H1 (cell line): ENCODE measurements around the gene KCP. TPM values are rescaled to one million over a fixed set of nuclear protein-coding genes. Genes with fewer than 3 reads are reported as not detected.

Experiments used
- CTCF ChIA-PET: fragments of 300-600 bp; sonication (Branson Sonifier 250); formaldehyde crosslinking; loops from one replicate; lab custom pipeline; 2021; ENCODE audit not compliant: partially characterized antibody; lab: Charles Lee
- POLR2A ChIA-PET: fragments of 300-600 bp; sonication (Branson Sonifier 250); formaldehyde crosslinking; loops from one replicate; lab custom pipeline; 2021; ENCODE audit warnings: inconsistent platforms; ENCODE audit not compliant: partially characterized antibody; lab: Charles Lee
- DNase-seq, 2 experiments: peaks; one replicate each; pipeline versions ENCODE4 v3.0.0 to v3.0.0-alpha.2; 2010 to 2022; ENCODE audit warnings: low spot score in 2 of 2, low read depth in 1 of 2, mixed read lengths in 1 of 2
- FAIRE-seq: peaks from 2 replicates; lab custom pipeline; 2011; peaks lifted over from hg19 to GRCh38; lab: Jason Lieb, UNC
- H2AFZ ChIP-seq: 2 replicates; pipeline ENCODE4 v1.8.1; 2012; ENCODE audit warnings: low read length, inconsistent platforms
- H2AK5ac ChIP-seq: 2 replicates; pipeline ENCODE4 v1.6.1; 2013; ENCODE audit warnings: low read depth, low read length
- H2BK120ac ChIP-seq: replicated peaks from 2 replicates; pipeline ENCODE3; 2013; ENCODE audit warnings: low read depth, low read length, inconsistent platforms
- H2BK12ac ChIP-seq: 2 replicates; pipeline ENCODE4 v1.6.1; 2013; ENCODE audit warnings: low read depth, low read length
- H2BK15ac ChIP-seq: 2 replicates; pipeline ENCODE4 v1.6.1; 2013; ENCODE audit warnings: low read length
- H2BK20ac ChIP-seq: 2 replicates; pipeline ENCODE4 v1.6.1; 2013; ENCODE audit warnings: low read length
- H2BK5ac ChIP-seq: 2 replicates; pipeline ENCODE4 v1.6.1; 2013; ENCODE audit warnings: low read depth, low read length
- H3K14ac ChIP-seq: 2 replicates; pipeline ENCODE4 v1.6.1; 2013; ENCODE audit warnings: inconsistent platforms; ENCODE audit not compliant: insufficient read length
- H3K18ac ChIP-seq: 2 replicates; pipeline ENCODE4 v1.6.1; 2013; ENCODE audit warnings: low read length; ENCODE audit errors: extremely low read depth
- H3K23ac ChIP-seq: 2 replicates; pipeline ENCODE4 v1.6.1; 2013; ENCODE audit warnings: inconsistent platforms; ENCODE audit not compliant: insufficient read length
- H3K23me2 ChIP-seq: 2 replicates; pipeline ENCODE4 v1.6.1; 2013; ENCODE audit warnings: low read depth, low read length
- H3K27ac ChIP-seq: 2 replicates; pipeline ENCODE4 v1.6.1; 2011; ENCODE audit warnings: low read depth, low read length, inconsistent platforms
- H3K27me3 ChIP-seq, 4 experiments: replicated peaks in 1 of 4; 1 replicate in 1 of 4; 2 replicates in 3 of 4; pipeline versions ENCODE4 v1.6.1 to v1.8.1; 2011 to 2013; ENCODE audit warnings: low read length in 3 of 4, mild to moderate bottlenecking in 3 of 4, inconsistent platforms in 2 of 4, mixed read lengths in 2 of 4, moderate library complexity in 1 of 4; ENCODE audit not compliant: control insufficient read depth in 3 of 4, insufficient read depth in 3 of 4; ENCODE audit errors: extremely low read depth in 1 of 4
- H3K36me3 ChIP-seq, 4 experiments: 2 replicates each; pipeline versions ENCODE4 v1.6.1 to v1.8.1; 2011 to 2013; ENCODE audit warnings: mild to moderate bottlenecking in 4 of 4, low read length in 3 of 4, moderate library complexity in 2 of 4, control low read depth in 1 of 4, inconsistent platforms in 1 of 4; ENCODE audit not compliant: insufficient read depth in 4 of 4, control insufficient read depth in 2 of 4
- H3K4ac ChIP-seq: replicated peaks from 2 replicates; pipeline ENCODE3; 2013; ENCODE audit warnings: low read length, low read depth, mixed read lengths, inconsistent platforms; ENCODE audit not compliant: insufficient read length
- H3K4me1 ChIP-seq, 4 experiments: replicated peaks in 1 of 4; 1 replicate in 1 of 4; 2 replicates in 3 of 4; pipeline versions ENCODE4 v1.6.1 to v1.8.1; 2011 to 2013; ENCODE audit warnings: low read length in 3 of 4, inconsistent platforms in 2 of 4, mixed read lengths in 1 of 4; ENCODE audit not compliant: insufficient read depth in 4 of 4, control insufficient read depth in 3 of 4
- H3K4me2 ChIP-seq, 2 experiments: 2 replicates each; pipeline versions ENCODE4 v1.6.1 to v1.8.1; 2011 to 2013; ENCODE audit warnings: low read depth in 2 of 2, low read length in 2 of 2, control low read depth in 1 of 2, inconsistent platforms in 1 of 2, mild to moderate bottlenecking in 1 of 2; ENCODE audit not compliant: insufficient read depth in 1 of 2
- H3K4me3 ChIP-seq, 4 experiments: fragments of 200-600, 300-600 bp in 1 of 4; sonication (generic), shearing (Covaris generic), sonication (Bioruptor Twin) in 1 of 4; 2 replicates each; pipeline versions ENCODE4 v1.5.1 to v1.8.1; 2011 to 2016; ENCODE audit warnings: low read length in 4 of 4, low read depth in 3 of 4, control low read depth in 2 of 4, inconsistent platforms in 2 of 4, mild to moderate bottlenecking in 2 of 4, mixed read lengths in 1 of 4, moderate library complexity in 1 of 4; ENCODE audit not compliant: insufficient read depth in 2 of 4; ENCODE audit errors: extremely low read depth in 1 of 4
- H3K56ac ChIP-seq: replicated peaks from 2 replicates; pipeline ENCODE3; 2013; ENCODE audit warnings: low read depth, mild to moderate bottlenecking, mixed read lengths, low read length, inconsistent platforms; ENCODE audit not compliant: insufficient read length
- H3K79me1 ChIP-seq: 2 replicates; pipeline ENCODE4 v1.6.1; 2013; ENCODE audit warnings: low read depth, low read length, control low read depth
- H3K79me2 ChIP-seq, 2 experiments: 2 replicates each; pipeline versions ENCODE4 v1.6.1 to v1.8.1; 2012 to 2013; ENCODE audit warnings: low read length in 2 of 2, mild to moderate bottlenecking in 2 of 2, inconsistent platforms in 1 of 2; ENCODE audit not compliant: insufficient read depth in 2 of 2, control insufficient read depth in 1 of 2
- H3K9ac ChIP-seq, 4 experiments: replicated peaks in 1 of 4; 1 replicate in 1 of 4; 2 replicates in 3 of 4; pipeline versions ENCODE4 v1.6.1 to v1.8.1; 2011 to 2013; ENCODE audit warnings: low read depth in 3 of 4, low read length in 3 of 4, control low read depth in 2 of 4, mild to moderate bottlenecking in 2 of 4, moderate library complexity in 2 of 4, inconsistent platforms in 1 of 4; ENCODE audit errors: extremely low read depth in 1 of 4
- H3K9me3 ChIP-seq, 2 experiments: 2 replicates each; pipeline versions ENCODE4 v1.6.1 to v1.8.1; 2012 to 2013; ENCODE audit warnings: mild to moderate bottlenecking in 2 of 2, moderate library complexity in 2 of 2, control low read depth in 1 of 2, inconsistent platforms in 1 of 2, low read depth in 1 of 2, low read length in 1 of 2, mixed read lengths in 1 of 2; ENCODE audit not compliant: insufficient read depth in 2 of 2
- H4K20me1 ChIP-seq, 2 experiments: replicated peaks in 1 of 2; 2 replicates each; pipeline versions ENCODE3 to v1.8.1; 2011 to 2013; ENCODE audit warnings: inconsistent platforms in 2 of 2, low read length in 2 of 2, mild to moderate bottlenecking in 1 of 2; ENCODE audit not compliant: insufficient read depth in 2 of 2, control insufficient read depth in 1 of 2
- H4K5ac ChIP-seq: 2 replicates; pipeline ENCODE4 v1.6.1; 2013; ENCODE audit warnings: low read length, low read depth, mixed read lengths, inconsistent platforms; ENCODE audit not compliant: insufficient read length
- H4K8ac ChIP-seq: 2 replicates; pipeline ENCODE4 v1.8.0; 2013; ENCODE audit warnings: mild to moderate bottlenecking, moderate library complexity, low read length, inconsistent platforms; ENCODE audit not compliant: insufficient read depth; ENCODE audit errors: extremely low read depth
- H4K91ac ChIP-seq: replicated peaks from 2 replicates; pipeline ENCODE3; 2013; ENCODE audit warnings: low read length, mixed read lengths, inconsistent platforms; ENCODE audit not compliant: insufficient read length
- CBX5 ChIP-seq: fragments of 300-800, 300-1000 bp; sonication (generic); IDR thresholded peaks from 2 replicates; pipeline ENCODE4 v1.7.1; 2016; ENCODE audit warnings: antibody characterized with exemption, low read length, low read depth
- CREB1 ChIP-seq: IDR thresholded peaks from 2 replicates; pipeline ENCODE4 v1.6.1; 2012; ENCODE audit warnings: inconsistent platforms
- CTCF ChIP-seq, 3 experiments: IDR thresholded peaks; 1 replicate in 2 of 3; 2 replicates in 1 of 3; pipeline versions ENCODE4 v1.5.1 to v1.6.1; 2011; ENCODE audit warnings: low read length in 3 of 3, mild to moderate bottlenecking in 3 of 3, inconsistent platforms in 2 of 3, low read depth in 1 of 3, moderate library complexity in 1 of 3; ENCODE audit not compliant: insufficient read depth in 1 of 3; ENCODE audit errors: control extremely low read depth in 1 of 3
- KDM4A ChIP-seq: IDR thresholded peaks from one replicate; pipeline ENCODE4 v1.7.1; 2012; ENCODE audit warnings: low read depth, mild to moderate bottlenecking, moderate library complexity, low read length, inconsistent platforms; ENCODE audit not compliant: severe bottlenecking
- NRF1 ChIP-seq: IDR thresholded peaks from 2 replicates; pipeline ENCODE4 v1.6.1; 2011; ENCODE audit warnings: mild to moderate bottlenecking, low read depth, low read length, improper control_type of control experiment
- RAD21 ChIP-seq, 2 experiments: IDR thresholded peaks in 1 of 2; conservative IDR thresholded peaks in 1 of 2; 2 replicates each; pipeline ENCODE4 v1.6.1; 2011; ENCODE audit warnings: low read depth in 2 of 2, low read length in 2 of 2, improper control_type of control experiment in 1 of 2, inconsistent platforms in 1 of 2, mild to moderate bottlenecking in 1 of 2, moderate library complexity in 1 of 2
- SIN3A ChIP-seq, 2 experiments: IDR thresholded peaks in 1 of 2; conservative IDR thresholded peaks in 1 of 2; 2 replicates each; pipeline ENCODE4 v1.6.1; 2011 to 2012; ENCODE audit warnings: low read length in 2 of 2, improper control_type of control experiment in 1 of 2, low read depth in 1 of 2, mild to moderate bottlenecking in 1 of 2
- SP1 ChIP-seq: IDR thresholded peaks from 2 replicates; pipeline ENCODE4 v1.6.1; 2011; ENCODE audit warnings: low read depth, low read length
- WGBS, 2 experiments: shearing (Covaris generic) in 1 of 2; methylation state at CpG; one replicate each; pipeline versions ENCODE4 v1.1.6 to v1.1.7; 2013 to 2015; ENCODE audit warnings: low lambda C conversion rate in 2 of 2, mixed read lengths in 2 of 2, inconsistent platforms in 1 of 2, low coverage in 1 of 2, missing lambda C conversion rate in 1 of 2; ENCODE audit not compliant: insufficient replicate concordance in 2 of 2, insufficient coverage in 1 of 2, insufficient read length in 1 of 2; ENCODE audit errors: extremely low coverage in 1 of 2, missing lambda C conversion rate in 1 of 2; 5-methylcytosine and 5-hydroxymethylcytosine counted together
- polyA plus RNA-seq, 7 experiments: library from polyadenylated mRNA; depleted of rRNA in 3 of 7; stranded (reverse) in 5 of 7; unstranded in 2 of 7; fragments of >200 nt in 5 of 7; fragments of 200-250 nt in 2 of 7; gene quantifications; 1 replicate in 5 of 7; 2 replicates in 1 of 7; 4 replicates in 1 of 7; pipeline versions ENCODE4 v1.2.1 to v1.2.3, GENCODE V29; 2011 to 2013; ENCODE audit warnings: missing spikeins in 2 of 7, mixed read lengths in 2 of 7
- total RNA-seq: library from RNA; stranded (reverse); fragmentation: NEBNext Ultra II Directional; extraction: Animal tissue kit (Norgen Biotek cat#: 25700); gene quantifications from 2 replicates; pipeline ENCODE4 v1.2.1, GENCODE V29; 2021

The KCP gene
- total and polyA plus RNA-seq, 2 of the 8 experiments (the other 6 are each of a cell fraction or from before 2014, with no cell fraction given) = 1.3 to 2.0 TPM

GRCh38 chr7:128840326-128841170, 70.0 kb downstream of the KCP start:
- ChIA-PET POLR2A (interaction anchor here (0.9 to 2.7 kb wide), 4 partner anchors 8 to 43 kb away, joined by 3 to 15 read pairs (median 4); no protein-coding TSS in a partner anchor), CTCF (interaction anchor here (0.6 to 11.5 kb wide), 21 partner anchors 6 to 87 kb away, joined by 3 to 148 read pairs (median 6); partner anchors contain the start of genes ATP6V1F and CCDC136)
- DNase-seq (no peak), FAIRE-seq (no peak)
- Histone ChIP-seq H3K9me3 (no peaks in the 10 kb centered on the region), H3K4me1 (peaks cover 0 to 10% (median 5%) of the 10 kb centered on the region in 4 experiments; a peak in 6 of 7 replicates), H3K56ac (no peak overlapping the region), H4K20me1 (no peaks in the 10 kb centered on the region), H2BK120ac (no peak overlapping the region), H3K4me3 (no peak overlapping the region), H3K4me2 (no peak overlapping the region), H3K14ac (no peak overlapping the region), H3K27me3 (no peaks in the 10 kb centered on the region; a peak in 1 of 7 replicates), H2BK12ac (peak overlapping the region; percentile 62; the same call in 1 of the 2 replicates), H2BK5ac (peak overlapping the region; percentile 75; the same call in 1 of the 2 replicates), H3K27ac (no peak overlapping the region), H2BK20ac (no peak overlapping the region), H3K4ac (peak overlapping the region; percentile 46), H4K5ac (no peak overlapping the region), H3K23me2 (no peaks in the 10 kb centered on the region), H3K79me1 (no peaks in the 10 kb centered on the region), H4K8ac (peak overlapping the region; percentile 47; the same call in 1 of the 2 replicates), H2AFZ (no peak overlapping the region), H3K9ac (no peak overlapping the region), H4K91ac (peak overlapping the region; percentile 55), H3K36me3 (no peaks in the 10 kb centered on the region), H3K23ac (no peak overlapping the region), H3K18ac (no peak overlapping the region), H2BK15ac (peak overlapping the region; percentile 46; the same call in 1 of the 2 replicates), H3K79me2 (no peaks in the 10 kb centered on the region), H2AK5ac (peak overlapping the region; percentile 72; the same call in 1 of the 2 replicates)
- WGBS, 2 experiments = 90% methylated on average over 20 of the region's 23 CpGs; no CpG with 5 or more reads in 1 of the 2 experiments
- TF ChIP-seq CBX5 (no peak), RAD21 (IDR thresholded peaks at IDR 0.05 in 1 of 2, conservative IDR thresholded peaks at IDR 0.05 in 1 of 2; ENCODE audit: low read depth in 2 of 2, low read length in 2 of 2) (no peak), CTCF (IDR thresholded peaks at IDR 0.05; ENCODE audit: control extremely low read depth in 1 of 3, insufficient read depth in 1 of 3, low read depth in 1 of 3, low read length in 3 of 3) (no peak), KDM4A (no peak), NRF1 (no peak), SIN3A (conservative IDR thresholded peaks at IDR 0.05 in 1 of 2, IDR thresholded peaks at IDR 0.05 in 1 of 2; ENCODE audit: low read depth in 1 of 2, low read length in 2 of 2) (no peak), CREB1 (no peak), SP1 (no peak)
